Heart left ventricle (tissue), 13 donors: Measurements from ENCODE around the gene INO80.

ENCODE experiments used
- CTCF ChIP-seq, 12 donors: fragments of 200-600 bp; sonication (generic) in 4 of 12; IDR thresholded peaks; one replicate each; pipeline versions ENCODE4 v1.5.0 to v1.8.0; 2018 to 2022; ENCODE audit warnings: antibody characterized with exemption in 12 of 12, mild to moderate bottlenecking in 5 of 12
- POLR2A ChIP-seq, 2 donors: fragments of 450-650 bp; IDR thresholded peaks; one replicate each; pipeline ENCODE4 v1.6.1; 2017; ENCODE audit warnings: antibody characterized with exemption in 2 of 2, mild to moderate bottlenecking in 2 of 2, moderate library complexity in 2 of 2
- donor health status: ischemic (EF 13 %, LVEDD 7.1; RV severe dilation, severe dysfunction).
- donor health status: DM: no; HTN: yes; CAD: no.
- donor health status: DM: no; HTN: no; CAD: no.
- donor health status: ischemic (EF 25% LVEDD 6.9; RV normal size, moderate dysfunction).
- donor health status: ischemic (EF 25% LVEDD 5.7; RV mildly dilated, moderate dysfunction).
- donor health status: ischemic (EF 35%, LVEDD 5.7; RV mildly dilated, moderate dysfunction).
- donor health status: nonischemic (EF 11% LVEDD 7.7; RV severe dilation, severe dysfunction).
- donor health status: DM: yes; HTN: yes; CAD: no.
- donor health status: PGD.
- donor health status: ischemic (EF 29% LVEDD 5.4; RV normal size, mild dysfunction).
- donor health status: nonischemic (EF 23%, LVEDD 6.1; RV moderate dilation, normal function).

GRCh38 chr15:40984964-40985363, 131.1 kb downstream of the INO80 start:
- TF ChIP-seq CTCF (IDR thresholded peaks at IDR 0.05) (no peak), POLR2A (IDR thresholded peaks at IDR 0.05) (no peak)
